GM21447 (cell line): ENCODE data around the gene SETX.

Experiments
- ATAC-seq: cut with Tn5 transposase; IDR thresholded peaks from one replicate; pipeline ENCODE4 v1.9.1; 2021; ENCODE audit not compliant: unreplicated experiment

SETX gene

GRCh38 chr9:132224645-132225044 is 130.1 kb downstream of the SETX start:
- no peak for ATAC-seq

- no peak for ATAC-seq
These were observed 132.8 kb downstream of the SETX start for GRCh38 chr9:132221941-132222340.

GRCh38 chr9:132218208-132218607 is 136.6 kb downstream of the SETX start:
- no peak for ATAC-seq

GRCh38 chr9:132216861-132217619 is 137.7 kb downstream of the SETX start:
- no peak for ATAC-seq

GRCh38 chr9:132214027-132214622 is 140.7 kb downstream of the SETX start:
- no peak for ATAC-seq

- ATAC-seq, result no peak
These were observed 143.2 kb downstream of the SETX start for GRCh38 chr9:132211570-132211969.
